ENCODE measurements around the gene IKZF2.

IKZF2 gene

GRCh38 chr2:213151437-213152064 lies at the start of gene IKZF2:
IKZF2 (minus strand) TSS chr2:213151612; CDS start chr2:213148629, 2,983 bp downstream.
- H3K4me3 ChIP-seq (ENCODE audit: low read depth, low read length) = peak within 1 kb of the TSS; percentile 85

GRCh38 chr2:213199871-213200270 lies 48.5 kb upstream of the IKZF2 start:
- no peak overlapping the region for H3K4me3 ChIP-seq (ENCODE audit: low read depth, low read length)

GRCh38 chr2:213189001-213189899 lies 37.8 kb upstream of the IKZF2 start:
- H3K4me3 ChIP-seq (ENCODE audit: low read depth, low read length) = peak overlapping the region; percentile 25

- no peak overlapping the region for H3K4me3 ChIP-seq (ENCODE audit: low read depth, low read length)
Measured at GRCh38 chr2:213188533-213188867, 37.1 kb upstream of the IKZF2 start.

DNA sequence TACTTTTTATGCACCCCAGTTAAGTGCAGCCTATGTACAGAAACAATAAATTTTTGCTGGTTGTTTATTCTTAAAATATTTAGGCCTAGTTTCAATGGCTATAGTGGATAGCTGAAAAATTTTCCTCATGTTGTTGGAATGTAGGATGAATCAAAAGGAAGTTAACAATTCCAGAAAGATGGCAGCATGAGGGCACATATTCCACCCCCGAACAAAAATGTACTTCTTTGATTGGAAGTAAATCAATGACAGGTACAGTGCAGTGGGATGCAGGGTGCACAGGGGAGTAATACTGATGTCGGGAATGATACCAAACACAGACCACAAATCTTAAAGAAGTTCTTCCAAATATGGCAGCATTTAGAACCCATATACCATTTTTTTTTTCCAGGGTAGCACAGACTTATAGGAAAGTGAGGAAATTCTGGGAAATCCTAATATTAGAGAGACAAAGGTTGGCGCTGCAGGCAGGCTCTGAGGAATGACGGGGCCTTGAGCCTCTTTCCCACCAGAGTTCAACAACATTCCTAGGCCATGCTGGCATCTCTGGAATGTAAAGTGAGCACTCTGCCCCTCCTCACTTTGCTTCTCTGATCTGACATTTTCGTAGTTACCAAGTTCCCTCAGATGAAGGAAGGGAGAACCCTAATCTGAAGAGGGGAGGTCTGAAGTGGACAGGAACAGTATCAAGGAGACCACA lies 36.6 kb upstream of the IKZF2 start:
- no peak overlapping the region for H3K4me3 ChIP-seq (ENCODE audit: low read depth, low read length)

- no peak overlapping the region for H3K4me3 ChIP-seq (ENCODE audit: low read depth, low read length)
Measured at GRCh38 chr2:213187386-213187785, 36.0 kb upstream of the IKZF2 start.

DNA sequence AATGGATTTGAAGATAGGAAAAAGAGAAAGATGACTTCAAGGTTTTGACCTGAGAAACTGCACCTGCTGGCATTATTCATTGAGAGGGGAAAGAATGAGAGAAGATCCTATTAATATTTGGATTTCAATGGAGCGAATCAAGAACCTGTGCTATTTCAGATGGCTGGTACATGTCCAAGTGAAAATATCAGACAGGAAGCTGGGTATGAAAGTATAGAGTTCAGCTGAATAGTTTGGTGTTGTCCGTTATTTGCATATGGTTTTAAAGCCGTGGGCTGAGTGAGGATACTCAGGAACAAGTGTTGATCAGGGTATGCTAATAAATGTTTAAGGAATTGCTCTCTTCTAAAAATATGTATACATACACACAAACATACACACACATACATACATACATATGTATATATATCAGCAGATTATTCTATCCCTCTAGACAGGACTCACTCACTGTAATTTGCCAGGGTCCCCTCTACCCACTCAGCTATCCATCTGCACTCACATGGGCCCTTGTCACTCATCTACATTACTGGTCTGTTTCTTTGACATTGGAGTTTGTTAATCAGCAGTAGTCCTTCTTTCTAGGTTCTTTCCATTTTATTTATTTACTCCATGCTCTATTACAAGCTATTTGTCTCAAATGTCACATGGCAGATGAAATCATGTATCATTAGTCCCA lies 33.9 kb upstream of the IKZF2 start:
- no peak overlapping the region for H3K4me3 ChIP-seq (ENCODE audit: low read depth, low read length)

GRCh38 chr2:213181712-213182111 lies 30.3 kb upstream of the IKZF2 start:
- no peak overlapping the region for H3K4me3 ChIP-seq (ENCODE audit: low read depth, low read length)

DNA sequence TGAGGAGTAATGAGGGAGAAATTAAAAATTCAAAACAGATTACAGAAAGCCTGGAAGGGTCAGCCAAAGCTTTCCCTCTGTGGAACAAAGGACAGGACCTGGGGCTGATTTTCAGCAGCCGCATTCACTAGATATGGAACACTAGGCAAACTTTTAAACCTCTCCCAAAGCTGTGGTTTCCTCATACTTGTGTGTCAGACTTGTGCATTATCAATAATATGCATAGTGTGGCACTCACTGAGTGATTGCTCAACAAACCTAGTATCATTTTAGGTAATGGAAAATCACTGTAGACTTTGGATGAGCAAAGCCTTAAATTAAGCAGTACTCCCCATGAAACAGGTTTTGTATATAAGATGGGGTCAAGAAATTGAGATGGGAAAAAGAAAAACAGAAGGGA lies 26.3 kb upstream of the IKZF2 start:
- no peak overlapping the region for H3K4me3 ChIP-seq (ENCODE audit: low read depth, low read length)

DNA sequence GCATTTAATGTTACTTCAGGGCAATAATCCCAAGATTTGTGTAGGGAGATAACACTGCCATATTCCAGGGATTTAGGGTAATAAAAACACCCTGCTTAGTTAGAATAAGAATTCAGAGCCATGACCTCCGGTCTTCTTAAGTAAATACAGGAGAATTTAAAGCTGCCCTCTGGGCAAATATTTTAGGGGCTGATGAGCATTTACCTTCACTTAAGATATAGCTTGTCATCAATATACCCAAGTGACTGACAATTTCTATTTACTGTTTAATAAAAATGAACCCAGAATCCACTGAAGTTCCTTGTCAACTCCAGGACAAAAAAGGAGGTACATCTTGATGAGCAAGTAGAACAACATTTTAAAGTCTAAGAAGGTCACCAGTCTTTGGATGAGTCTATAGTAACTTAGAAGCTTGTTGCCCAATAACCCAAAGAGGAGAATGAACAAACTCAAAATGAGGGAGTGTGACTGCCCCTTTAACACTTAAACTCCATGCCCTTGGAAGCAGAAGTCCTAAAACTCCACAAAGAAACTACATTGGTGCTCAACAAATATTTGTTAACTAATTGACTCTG lies 24.3 kb upstream of the IKZF2 start:
- H3K4me3 ChIP-seq (ENCODE audit: low read depth, low read length) = no peak overlapping the region

DNA sequence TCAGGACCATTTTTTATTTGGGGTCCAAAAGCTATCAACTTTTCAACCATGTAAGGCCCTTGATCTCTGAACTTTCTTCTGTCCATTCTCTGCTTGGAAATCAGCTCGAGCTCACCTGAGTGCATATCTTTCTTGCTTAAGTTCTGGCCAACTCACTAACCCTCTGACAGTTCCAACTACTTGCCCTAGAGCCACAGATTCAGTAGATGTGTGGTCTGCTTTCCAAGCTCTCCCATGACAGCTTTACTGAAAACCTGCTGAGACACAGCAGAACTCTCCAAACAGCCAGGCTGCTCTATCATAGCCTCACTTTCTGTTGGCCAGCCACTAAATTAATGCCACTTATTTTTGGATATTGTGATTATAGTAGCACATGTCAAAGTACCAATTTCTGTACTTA lies 21.2 kb upstream of the IKZF2 start:
- no peak overlapping the region for H3K4me3 ChIP-seq (ENCODE audit: low read depth, low read length)

DNA sequence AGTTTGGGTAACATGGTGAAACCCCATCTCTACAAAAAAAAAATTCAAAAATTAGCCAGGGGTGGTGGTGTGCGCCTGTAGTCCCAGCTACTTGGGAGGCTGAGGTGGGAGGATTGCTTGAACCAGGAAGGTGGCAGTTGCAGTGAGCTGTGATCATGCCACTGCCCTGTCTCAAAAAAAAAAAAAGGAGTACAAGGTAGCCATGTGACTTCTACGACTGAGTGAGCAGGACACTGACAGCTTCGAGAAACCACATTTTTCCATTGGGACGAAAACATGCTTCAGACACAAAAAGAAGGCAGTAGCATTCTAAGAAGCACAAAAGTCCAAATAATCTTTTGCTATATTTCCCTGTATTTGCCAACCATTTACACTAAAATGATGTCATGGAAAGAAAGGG lies 19.7 kb upstream of the IKZF2 start:
- H3K4me3 ChIP-seq (ENCODE audit: low read depth, low read length) = no peak overlapping the region

DNA sequence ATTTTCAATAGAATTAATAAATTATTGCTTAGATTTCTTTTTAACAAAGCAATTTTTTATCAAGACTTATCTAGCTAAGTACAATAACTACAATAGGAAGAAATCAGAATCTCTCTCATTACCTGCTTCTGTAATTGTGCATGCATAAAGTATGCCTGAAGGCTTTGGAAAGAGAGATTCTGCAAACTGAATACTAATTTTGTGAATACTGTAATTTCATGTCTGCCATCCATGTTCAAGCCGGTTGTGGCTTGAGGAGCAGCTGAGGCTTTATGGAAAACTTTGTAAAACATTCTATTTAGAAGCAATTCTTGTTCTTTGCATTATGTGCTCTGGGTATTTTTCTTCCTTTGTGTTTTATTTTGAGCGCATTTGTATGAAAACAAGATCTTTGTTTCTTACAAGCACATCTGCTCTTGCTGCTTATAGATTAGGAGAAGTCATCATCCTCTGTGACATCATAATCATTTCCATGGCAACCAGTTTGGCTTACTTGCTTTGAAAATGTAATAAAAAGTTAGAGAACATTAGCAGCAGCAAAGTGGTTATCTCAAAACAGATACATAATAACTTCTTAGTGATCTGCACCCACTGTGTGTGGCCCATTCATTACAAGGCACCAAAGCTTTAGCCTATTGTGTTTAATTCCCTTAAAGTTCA lies 16.0 kb upstream of the IKZF2 start:
- no peak overlapping the region for H3K4me3 ChIP-seq (ENCODE audit: low read depth, low read length)

DNA sequence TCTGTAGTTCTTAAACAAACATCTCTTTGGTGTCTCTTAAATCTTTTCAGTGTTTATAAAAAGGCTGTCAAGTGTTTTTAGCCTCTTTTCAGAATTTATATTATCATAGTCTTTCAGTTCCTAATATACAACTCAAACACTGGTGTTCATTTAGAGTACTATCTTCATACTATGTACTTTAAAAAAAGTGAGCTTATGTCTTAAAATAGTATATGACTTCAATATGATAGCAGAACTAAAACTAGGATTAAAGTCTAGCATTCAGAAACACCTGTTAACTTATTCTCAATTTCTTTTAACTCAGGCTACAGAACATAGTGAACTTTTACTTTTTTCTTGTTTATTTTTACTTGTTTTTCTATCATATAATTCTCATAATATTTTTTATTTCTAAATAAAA lies 14.7 kb upstream of the IKZF2 start:
- no peak overlapping the region for H3K4me3 ChIP-seq (ENCODE audit: low read depth, low read length)

GRCh38 chr2:213164263-213164662 lies 12.9 kb upstream of the IKZF2 start:
- no peak overlapping the region for H3K4me3 ChIP-seq (ENCODE audit: low read depth, low read length)

DNA sequence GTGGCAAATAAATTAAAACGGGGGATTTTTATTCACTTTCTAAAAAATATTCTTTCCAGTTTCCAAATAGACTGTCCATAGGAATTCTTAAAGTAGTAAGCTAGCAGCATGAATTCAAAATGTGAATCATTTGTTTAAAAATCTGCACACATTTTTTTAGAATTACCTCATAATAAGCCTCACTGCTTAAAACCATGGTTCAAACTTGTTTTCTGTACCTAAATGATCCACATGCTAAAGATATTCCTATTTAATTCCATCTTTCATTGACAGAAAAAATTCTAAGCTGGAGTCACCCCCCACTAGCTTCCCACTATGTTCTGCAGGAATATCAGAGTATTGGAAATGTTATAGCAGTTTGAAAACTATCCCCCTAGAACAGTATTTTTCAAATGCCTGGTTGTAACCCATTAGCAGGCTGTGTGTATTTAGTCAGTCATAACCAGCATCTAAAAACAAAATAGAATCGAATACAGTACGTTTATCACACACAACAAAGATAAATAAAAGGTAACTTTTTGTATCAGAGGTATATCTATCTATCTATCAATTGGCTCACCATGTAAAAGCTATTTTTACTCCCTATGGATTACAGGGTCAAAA lies 11.2 kb upstream of the IKZF2 start:
- no peak overlapping the region for H3K4me3 ChIP-seq (ENCODE audit: low read depth, low read length)

GRCh38 chr2:213161759-213162515 lies 10.5 kb upstream of the IKZF2 start:
- H3K4me3 ChIP-seq (ENCODE audit: low read depth, low read length) = no peak overlapping the region

- H3K4me3 ChIP-seq (ENCODE audit: low read depth, low read length) = no peak overlapping the region
Measured at GRCh38 chr2:213159768-213160167, 8.4 kb upstream of the IKZF2 start.

DNA sequence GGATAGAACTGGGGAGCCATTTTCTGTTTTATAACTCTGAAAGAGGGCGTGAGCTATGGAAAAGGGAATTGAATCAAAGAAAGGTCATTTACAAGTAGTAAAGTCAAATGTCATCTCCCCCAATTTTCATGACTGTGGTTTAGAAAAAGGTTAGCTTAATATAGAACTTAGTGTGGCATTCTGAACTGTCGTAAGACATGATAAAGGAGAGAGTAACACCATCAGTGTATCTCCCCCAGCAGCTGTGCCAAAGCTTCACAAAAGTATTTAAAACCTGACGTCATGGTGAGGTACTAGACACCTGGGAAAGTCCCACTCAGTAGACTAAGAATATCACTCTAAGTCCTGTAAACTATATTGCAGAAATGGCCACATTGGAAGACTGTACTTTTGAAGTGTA lies 5.8 kb upstream of the IKZF2 start:
- H3K4me3 ChIP-seq (ENCODE audit: low read depth, low read length) = no peak overlapping the region
